ENCODE data around the gene KLHL11. TPM values are rescaled to one million over a fixed set of nuclear protein-coding genes. Genes with fewer than 3 reads are reported as not detected.

Gene KLHL11, protein sequence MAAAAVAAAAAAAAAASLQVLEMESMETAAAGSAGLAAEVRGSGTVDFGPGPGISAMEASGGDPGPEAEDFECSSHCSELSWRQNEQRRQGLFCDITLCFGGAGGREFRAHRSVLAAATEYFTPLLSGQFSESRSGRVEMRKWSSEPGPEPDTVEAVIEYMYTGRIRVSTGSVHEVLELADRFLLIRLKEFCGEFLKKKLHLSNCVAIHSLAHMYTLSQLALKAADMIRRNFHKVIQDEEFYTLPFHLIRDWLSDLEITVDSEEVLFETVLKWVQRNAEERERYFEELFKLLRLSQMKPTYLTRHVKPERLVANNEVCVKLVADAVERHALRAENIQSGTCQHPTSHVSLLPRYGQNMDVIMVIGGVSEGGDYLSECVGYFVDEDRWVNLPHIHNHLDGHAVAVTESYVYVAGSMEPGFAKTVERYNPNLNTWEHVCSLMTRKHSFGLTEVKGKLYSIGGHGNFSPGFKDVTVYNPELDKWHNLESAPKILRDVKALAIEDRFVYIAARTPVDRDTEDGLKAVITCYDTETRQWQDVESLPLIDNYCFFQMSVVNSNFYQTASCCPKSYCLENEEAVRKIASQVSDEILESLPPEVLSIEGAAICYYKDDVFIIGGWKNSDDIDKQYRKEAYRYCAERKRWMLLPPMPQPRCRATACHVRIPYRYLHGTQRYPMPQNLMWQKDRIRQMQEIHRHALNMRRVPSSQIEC
- 12.3 and 13.8 TPM in 2 replicates for total RNA-seq

DNA sequence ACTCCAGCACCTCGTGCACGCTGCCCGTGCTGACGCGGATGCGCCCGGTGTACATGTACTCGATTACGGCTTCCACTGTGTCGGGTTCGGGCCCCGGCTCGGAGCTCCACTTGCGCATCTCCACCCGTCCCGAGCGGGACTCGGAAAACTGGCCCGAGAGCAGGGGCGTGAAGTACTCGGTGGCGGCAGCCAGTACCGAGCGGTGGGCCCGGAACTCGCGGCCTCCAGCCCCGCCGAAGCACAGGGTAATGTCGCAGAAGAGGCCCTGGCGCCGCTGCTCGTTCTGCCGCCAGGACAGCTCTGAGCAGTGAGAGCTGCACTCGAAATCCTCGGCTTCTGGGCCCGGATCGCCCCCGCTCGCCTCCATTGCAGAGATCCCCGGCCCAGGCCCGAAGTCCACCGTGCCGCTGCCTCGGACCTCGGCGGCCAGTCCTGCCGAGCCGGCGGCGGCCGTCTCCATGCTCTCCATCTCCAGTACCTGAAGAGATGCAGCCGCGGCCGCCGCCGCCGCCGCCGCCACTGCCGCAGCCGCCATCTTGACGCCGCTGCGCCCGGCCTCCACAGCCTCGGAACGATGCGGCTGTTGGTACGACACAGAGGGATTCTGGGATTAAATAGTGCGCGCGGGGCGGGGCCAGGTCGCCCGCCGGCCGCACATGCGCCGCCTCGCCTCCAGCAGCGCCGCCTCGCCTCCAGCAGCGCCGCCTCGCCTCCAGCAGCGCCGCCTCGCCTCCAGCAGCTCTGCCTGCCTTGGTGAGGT, at the start of gene KLHL11:
Gene KLHL11, minus strand, starts transcription at position 588 of the 760 bp plus-strand sequence. Its CDS starts 53 bp downstream, at position 535.
- TF ChIP-seq, protein P1, sequence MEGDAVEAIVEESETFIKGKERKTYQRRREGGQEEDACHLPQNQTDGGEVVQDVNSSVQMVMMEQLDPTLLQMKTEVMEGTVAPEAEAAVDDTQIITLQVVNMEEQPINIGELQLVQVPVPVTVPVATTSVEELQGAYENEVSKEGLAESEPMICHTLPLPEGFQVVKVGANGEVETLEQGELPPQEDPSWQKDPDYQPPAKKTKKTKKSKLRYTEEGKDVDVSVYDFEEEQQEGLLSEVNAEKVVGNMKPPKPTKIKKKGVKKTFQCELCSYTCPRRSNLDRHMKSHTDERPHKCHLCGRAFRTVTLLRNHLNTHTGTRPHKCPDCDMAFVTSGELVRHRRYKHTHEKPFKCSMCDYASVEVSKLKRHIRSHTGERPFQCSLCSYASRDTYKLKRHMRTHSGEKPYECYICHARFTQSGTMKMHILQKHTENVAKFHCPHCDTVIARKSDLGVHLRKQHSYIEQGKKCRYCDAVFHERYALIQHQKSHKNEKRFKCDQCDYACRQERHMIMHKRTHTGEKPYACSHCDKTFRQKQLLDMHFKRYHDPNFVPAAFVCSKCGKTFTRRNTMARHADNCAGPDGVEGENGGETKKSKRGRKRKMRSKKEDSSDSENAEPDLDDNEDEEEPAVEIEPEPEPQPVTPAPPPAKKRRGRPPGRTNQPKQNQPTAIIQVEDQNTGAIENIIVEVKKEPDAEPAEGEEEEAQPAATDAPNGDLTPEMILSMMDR (conservative IDR thresholded peaks at IDR 0.05; ENCODE audit: low read depth, low read length), result no peak
- H3K4me3 ChIP-seq (ENCODE audit: low read depth, low read length), result peak within 1 kb of the TSS; percentile 93
- peak; percentile 15 for DNase-seq (ENCODE audit: low read depth)

GRCh38 chr17:41915020-41915419, 49.8 kb upstream of the KLHL11 start:
- no peak overlapping the region for H3K4me3 ChIP-seq (ENCODE audit: low read depth, low read length)
- no peak for DNase-seq (ENCODE audit: low read depth)
- TF ChIP-seq, protein P1 (conservative IDR thresholded peaks at IDR 0.05; ENCODE audit: low read depth, low read length), result no peak

DNA sequence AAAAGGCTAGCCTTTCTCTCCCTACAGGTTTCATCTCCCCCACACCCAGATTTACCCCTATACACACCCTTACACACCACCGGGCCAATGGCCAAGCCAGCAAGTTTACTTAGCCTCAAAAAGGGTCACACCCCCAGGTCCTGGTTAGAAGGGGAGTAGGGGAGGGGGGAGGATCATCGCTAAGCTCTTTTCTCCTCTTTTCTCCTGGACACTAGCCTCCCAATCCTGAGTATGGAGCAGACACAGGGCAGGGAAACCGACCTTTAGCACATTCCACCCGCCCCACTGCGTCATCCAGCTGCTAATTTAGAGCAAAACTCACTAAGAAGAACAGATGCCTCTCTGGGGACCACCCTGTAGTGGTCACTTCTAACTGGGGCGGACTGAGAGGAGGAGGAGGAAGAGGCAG, 49.1 kb upstream of the KLHL11 start:
- TF ChIP-seq, protein P1 (conservative IDR thresholded peaks at IDR 0.05; ENCODE audit: low read depth, low read length), result no peak
- H3K4me3 ChIP-seq (ENCODE audit: low read depth, low read length), result no peak overlapping the region
- no peak for DNase-seq (ENCODE audit: low read depth)

- no peak overlapping the region for H3K4me3 ChIP-seq (ENCODE audit: low read depth, low read length)
- TF ChIP-seq, protein P1 (conservative IDR thresholded peaks at IDR 0.05; ENCODE audit: low read depth, low read length), result no peak
- DNase-seq (ENCODE audit: low read depth), result no peak
These were observed 48.6 kb upstream of the KLHL11 start for GRCh38 chr17:41913798-41914197.

DNA sequence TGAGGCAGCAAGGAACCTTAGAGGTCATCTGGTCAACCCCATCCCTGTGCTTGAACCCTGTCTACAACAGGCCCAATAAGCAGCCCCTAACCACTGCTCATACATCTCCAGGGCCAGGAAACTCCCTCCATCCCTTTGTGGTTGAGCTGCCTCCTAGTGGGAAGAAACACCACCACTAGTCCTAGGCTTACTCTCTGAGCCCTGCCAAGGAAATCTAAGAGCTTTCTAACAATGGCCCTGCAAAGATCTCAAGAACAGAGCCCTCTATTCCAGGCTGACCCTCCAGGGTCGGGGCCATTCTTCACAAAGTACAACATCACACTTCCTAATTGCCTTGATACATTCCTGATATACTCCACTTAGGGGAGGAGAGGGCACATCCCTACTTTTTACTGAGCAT, 47.7 kb upstream of the KLHL11 start:
- DNase-seq (ENCODE audit: low read depth), result no peak
- H3K4me3 ChIP-seq (ENCODE audit: low read depth, low read length), result no peak overlapping the region

GRCh38 chr17:41910701-41911391, 45.6 kb upstream of the KLHL11 start:
- TF ChIP-seq, protein P1 (conservative IDR thresholded peaks at IDR 0.05; ENCODE audit: low read depth, low read length), result no peak
- no peak overlapping the region for H3K4me3 ChIP-seq (ENCODE audit: low read depth, low read length)
- DNase-seq (ENCODE audit: low read depth), result peak; percentile 72

More for the DNA sequence above, 47.7 kb upstream of the KLHL11 start:
- TF ChIP-seq, protein P1 (conservative IDR thresholded peaks at IDR 0.05; ENCODE audit: low read depth, low read length), result peak; percentile 38

All from epithelial cell of proximal tubule (primary cell).